Measurements from ENCODE around the gene ATP2B1.

Gene ATP2B1

DNA sequence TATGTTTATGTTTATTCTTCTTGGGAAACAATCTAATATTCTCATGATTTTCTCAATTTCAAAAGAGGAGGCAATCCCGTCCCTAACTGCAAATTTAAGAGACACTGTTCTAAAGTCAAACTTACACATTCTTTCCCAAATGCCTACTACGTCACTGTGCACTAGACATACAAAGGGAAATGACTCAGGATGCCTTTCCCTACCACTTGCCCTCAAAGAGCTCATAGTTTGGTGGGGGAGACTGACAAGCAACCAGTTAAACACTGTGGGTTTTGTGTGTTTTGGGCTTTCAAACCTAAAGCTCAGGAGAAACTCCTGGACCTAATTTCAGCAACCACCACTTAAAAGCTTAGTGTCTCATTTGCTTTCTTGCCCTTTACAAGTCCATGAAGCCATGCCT is 58.4 kb downstream of the ATP2B1 start:
- no peak for DNase-seq

DNA sequence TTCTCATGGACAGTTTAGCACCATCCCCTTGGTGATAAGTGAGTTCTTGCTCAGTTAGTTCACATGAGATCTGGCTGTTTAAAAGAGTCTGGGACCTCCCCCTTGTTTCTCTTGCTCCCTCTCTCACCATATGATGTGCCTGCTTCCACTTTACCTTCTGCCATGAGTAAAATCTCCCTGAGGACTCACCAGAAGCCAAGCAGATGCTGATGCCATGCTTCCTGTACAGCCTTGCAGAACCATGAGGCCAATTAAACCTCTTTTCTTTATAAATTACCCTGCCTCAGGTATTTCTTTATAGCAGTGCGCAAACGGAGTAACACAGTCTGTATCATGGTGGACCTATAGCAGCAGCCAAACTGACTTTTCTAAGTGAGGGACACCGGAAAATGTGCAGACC is 58.8 kb downstream of the ATP2B1 start:
- DNase-seq, result no peak

DNA sequence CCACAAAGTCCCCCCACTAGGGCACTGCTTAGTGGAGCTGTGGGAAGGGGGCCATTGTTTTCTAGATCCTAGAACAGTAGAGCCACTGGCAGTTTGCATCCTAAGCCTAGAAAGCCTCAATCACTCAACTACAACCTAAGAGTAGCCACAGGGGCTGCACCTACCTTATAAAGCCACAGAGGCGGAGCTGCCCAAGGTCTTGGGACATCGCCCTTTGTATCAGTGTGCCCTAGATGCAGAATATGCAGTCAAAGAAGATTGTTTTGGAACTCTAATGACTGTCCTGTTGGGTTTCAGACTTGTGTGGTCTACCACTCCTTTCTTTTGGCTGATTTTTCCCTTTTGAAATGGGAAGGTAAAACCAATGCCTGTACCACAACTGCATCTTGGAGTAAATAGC is 59.5 kb downstream of the ATP2B1 start:
- no peak for DNase-seq

DNA sequence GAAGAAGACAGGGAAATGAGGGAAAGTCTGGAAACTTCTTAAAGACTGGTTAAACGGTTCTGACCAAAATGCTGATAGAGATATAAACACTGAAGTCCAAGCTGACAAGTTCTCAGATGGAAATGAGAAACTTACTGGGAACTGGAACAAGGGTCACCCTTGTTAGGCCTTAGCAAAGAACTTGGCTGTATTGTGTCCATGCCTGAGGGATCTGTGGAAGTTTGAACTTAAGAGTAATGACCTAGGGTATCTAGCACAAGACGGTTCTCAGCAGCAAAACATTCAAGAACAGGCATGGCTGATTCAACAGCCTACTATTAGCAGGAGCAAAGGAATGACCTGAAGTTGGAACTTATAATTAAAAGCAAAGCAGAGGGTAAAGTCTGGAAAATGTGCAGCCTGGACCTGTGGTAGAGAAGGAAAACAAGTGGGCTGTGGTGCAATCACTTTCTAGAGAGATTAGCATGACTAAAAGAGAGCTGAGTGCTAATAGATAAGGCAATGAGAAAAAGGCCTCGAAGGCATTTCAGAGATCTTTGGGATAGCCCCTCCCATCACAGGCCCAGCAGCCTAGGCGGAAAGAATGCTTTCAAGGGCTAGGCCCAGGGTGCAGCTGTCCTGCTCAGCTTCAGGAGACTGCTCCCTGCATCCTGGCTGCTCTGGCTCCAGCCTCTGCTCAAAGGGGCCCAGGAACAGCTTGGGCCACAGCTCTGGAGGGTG is 60.3 kb downstream of the ATP2B1 start:
- DNase-seq, result no peak

DNA sequence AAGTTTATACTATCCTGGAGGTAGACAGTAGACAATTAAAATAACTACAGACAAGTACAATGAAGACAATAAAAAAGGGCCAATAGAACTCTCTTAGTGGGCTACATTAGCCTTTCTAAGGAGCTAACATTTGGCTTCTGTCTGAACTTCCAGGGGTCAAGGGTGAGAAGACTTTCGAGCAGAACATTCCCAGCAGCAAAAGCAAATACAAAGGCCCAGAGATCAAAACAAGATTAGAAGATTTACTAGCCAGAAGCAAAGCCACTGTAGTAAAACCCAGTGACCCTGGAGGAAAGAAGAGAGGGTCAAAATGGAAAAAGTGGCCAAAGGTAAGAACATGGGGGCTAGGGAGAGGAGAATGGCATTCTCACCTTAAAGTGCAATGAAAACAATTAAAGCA is 63.2 kb downstream of the ATP2B1 start:
- DNase-seq, result no peak

DNA sequence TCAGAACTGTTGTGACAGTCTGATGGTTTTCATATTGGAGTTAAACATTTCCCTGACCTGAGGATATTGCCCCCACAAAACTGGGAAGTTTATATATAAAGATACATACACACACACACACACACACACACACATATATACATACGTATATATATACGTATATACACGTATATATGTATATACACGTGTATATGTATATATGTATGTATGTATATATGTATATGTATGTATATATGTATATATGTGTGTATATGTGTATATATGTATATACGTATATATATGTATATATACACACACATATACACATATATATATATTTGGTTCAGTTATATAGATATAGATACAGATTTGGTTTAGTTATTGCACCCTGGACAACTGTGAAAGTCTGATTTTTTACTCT is 65.7 kb downstream of the ATP2B1 start:
- DNase-seq, result no peak

DNA sequence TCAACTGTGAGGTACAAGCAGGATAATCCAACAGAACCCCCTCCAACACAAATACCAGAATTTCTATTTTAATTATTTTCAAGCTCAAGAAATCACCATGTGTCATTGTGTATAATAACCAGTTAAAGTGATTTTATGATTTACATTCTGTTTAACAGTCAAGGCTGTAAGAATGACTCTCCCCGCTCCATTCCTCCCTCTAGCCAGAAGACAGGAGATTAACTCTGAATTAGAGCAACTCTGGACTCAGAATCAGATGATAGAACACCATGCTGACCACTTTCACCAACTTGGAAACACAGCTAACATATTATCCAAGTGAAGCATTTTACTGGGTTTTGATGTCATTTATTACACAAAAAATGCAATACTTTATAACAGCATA is 71.9 kb downstream of the ATP2B1 start:
- no peak for DNase-seq

DNA sequence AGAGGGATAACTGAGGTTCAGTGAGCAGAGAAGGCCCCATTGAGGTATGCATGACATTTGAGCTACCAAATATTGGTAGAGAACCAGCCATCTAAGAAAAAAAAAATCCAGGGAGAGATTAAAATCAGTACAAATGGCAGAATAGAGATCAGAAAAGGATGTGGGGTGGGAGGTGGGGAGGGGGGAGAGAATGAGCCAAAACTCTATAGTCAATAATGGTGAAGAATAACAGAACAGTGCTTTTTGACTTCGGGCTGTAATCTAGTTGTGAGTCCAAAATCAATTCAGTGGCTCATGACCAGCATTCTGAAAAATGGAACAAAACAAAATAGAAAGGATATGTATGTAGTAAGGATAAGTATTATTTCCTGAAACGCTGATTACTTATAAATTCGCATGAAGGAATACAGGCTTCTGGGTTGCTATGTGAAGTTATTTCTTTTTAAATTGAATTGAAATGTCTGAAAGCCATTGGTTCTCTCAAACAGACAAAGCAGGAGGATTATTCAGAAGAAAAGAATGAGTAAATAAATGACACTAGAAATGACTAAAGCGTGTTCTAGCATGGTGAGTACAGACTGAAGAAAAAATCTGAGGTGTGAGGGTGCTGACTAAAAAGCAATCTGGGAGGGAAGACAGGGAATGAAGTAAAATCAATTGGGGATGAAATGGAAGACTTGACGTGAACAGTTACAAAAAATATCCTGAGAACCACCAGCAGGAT is 72.4 kb downstream of the ATP2B1 start:
- DNase-seq, result no peak

DNA sequence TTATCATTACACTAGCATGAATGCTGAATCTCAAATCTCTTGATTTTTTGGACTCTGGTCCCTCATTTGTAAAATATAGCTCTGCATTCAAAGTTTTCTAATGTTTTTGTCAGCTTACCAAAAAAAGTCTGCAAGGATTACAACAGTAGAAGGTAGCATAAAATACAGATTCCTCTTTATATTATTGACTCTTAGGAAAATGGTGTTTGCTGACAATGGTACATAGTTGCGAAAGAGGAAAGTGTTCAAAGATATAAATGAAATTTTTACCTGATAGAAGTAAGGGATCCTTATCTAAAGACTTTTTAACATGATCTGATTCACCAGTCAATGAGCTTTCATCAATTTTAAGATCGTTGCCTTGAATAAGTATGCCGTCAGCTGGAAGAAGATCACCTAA is 74.1 kb downstream of the ATP2B1 start:
- no peak for DNase-seq

DNA sequence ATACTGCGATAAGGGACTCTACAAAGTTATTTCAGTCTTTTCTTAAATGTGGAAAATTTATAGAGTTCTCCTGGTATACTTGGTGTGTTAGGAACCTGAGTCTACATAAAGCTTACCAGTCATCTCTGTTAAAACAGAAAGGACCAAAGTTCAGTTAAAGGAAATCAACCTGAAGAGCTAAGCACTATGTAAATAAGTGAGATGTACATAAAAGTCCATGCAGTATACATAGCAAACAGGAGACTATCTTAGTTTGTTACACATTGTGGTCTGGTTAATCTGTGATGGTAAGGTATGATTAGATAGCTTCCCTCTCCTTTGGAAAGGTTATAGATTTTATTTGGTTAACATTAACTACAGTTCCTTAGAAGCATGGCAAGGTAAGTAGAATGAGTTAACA is 75.9 kb downstream of the ATP2B1 start:
- DNase-seq, result no peak

DNA sequence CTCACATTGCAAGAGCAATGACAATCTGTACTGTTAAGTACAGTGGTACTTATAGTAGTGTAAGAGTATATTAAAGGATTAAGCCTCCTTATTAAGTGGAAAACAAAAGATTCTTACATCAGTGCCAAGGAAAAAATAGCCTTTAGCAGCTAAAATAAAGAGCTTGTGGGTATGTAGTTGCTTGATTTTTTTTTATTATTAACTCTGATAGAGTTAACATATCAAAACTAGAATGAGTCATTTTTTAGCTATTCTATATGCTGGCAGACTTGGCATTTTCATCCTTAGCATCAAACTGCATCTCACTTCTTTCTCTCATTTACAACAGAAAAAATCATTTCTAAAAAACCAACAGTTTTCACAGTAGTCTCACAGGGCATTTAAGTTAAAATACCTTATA is 86.5 kb downstream of the ATP2B1 start:
- DNase-seq, result no peak

DNA sequence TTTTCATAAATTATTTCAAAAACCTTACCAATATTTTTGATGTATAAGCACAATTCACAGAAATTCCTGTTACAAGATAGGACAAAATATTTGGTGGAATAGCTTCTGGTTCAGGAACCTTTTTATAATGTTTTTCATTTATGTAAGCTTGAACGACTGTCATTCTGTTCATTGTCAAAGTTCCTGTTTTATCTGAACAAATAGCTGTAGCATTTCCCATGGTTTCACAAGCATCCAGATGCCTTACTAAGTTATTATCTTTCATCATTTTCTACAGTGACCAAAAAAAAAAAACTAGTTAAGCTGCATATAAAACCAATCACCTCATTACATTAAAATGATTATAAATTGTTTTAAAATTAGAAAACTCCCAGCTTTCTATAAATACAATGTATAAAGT is 87.1 kb downstream of the ATP2B1 start:
- no peak for DNase-seq

DNA sequence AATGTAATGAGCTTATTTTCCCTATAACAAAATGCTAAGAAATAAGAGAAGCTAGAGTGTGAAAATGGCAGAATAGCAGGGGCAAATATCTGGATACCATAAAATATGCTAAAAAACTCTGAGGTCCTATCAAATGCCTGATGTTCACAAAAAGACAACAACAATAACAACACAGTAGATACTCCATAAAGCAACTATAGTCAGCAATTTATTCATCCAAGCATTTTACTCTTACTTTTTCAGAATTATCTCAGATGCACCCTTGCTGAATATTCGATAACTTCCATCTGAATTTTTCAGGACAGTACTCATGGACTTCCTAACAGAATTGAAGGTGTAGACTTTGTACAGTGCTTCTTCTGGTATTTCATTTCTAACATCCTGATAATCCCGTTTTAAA is 88.9 kb downstream of the ATP2B1 start:
- DNase-seq, result no peak

DNA sequence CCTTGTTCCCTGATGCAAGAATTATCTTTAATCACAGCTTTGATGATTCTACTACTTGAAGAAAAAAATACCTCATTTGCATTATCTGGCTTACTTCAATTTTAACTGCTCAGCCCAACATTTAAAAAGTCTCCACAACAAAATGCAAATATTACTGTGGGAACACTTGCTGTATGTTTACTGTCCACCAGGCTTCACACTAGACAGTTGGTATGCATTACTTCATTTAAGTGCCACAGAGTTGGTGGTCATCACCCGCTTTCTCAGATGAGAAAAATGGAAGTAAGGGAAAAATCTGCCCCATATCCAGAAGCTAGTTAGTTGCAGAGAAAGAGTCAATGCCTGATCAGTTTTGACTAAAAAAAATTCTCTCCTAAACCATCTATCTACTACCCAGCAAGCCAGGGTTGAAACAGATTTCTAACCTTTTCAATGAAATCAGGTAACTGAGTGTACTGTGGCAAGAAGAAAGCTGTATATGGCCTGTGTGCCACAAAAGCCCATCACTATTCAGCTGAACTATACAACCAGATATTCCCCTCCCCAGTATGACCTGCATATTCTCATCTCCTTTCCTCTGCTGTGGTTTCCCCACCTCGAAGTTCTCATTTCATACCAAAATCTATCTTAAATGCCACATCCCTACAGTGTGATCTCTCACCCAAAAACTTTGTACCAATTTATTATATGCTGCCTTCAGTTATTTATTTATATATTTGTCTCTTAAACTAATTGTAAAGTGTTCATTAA is 90.3 kb downstream of the ATP2B1 start:
- no peak for DNase-seq

DNA sequence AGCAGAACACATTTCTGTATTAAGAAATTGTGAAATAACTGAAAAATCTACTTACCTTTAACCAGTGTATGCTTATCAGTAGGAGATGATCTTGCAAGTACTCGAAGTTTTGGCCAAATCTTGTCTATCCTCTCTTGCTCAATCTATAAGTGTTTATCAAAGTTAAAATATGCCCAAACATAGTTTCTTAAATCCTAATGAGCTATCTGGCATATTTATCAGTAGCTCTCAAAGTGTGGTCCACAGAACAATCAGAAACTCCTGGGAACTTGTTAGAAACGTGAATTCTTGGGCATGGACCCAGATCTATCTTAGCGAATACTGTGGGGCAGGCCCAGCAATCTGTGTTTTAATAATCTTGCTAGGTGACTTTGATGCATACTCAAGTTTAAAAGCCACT is 98.3 kb downstream of the ATP2B1 start:
- no peak for DNase-seq

DNA sequence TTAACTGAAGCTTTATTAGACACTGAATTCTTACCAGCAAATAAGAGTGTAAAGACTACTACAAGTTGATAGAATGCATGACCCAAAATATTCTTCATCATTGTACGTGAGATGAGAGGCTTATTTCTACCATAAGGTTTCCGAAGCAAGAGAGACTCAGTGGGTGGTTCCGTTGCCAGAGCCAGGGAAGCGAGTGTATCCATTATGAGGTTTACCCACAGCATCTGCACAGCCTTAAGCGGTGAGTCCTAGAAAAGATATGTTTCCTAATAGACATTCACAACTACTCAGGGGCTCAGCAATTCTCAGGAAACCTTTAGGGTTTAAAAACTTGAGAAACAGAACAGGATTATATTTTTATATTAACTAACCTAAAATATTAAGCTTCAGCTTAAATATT is 105.0 kb downstream of the ATP2B1 start:
- DNase-seq, result no peak

DNA sequence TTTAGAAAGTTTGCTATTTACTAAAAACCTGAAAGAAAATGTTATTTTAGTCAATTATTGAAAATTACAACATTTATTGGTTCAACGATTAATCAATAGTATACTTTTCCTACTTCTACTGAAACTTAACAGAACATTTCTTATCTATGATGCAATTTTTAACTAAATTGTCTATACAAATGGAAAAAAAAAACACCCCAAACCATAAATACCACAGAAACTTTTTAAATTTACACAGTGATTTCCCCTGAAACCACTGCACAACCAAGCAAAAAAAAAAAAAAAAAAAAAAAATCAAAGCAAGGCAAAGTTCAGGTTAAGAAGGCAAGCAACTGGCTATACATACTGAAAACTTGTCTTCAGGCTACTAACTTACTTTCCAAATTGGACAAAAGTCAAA is 110.9 kb downstream of the ATP2B1 start:
- DNase-seq, result no peak

DNA sequence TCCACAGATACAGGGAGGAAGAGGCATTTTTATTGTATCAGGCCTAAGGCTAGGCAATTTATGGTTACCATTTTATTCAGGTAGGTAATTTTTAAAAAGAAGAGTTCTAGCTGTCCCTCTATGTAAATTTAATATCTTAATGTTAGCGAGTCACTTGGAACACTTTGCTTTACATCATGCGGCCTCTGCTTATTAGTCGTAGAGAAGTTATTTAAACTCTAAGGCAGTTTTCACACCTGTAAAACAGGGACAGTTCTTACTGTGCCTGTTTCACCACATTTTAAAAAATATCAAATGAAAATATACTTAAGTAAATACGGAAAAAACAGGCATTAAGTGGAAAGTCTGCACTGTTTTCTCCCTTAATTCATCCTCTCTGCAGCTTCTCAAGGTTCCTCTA is 111.4 kb downstream of the ATP2B1 start:
- no peak for DNase-seq

DNA sequence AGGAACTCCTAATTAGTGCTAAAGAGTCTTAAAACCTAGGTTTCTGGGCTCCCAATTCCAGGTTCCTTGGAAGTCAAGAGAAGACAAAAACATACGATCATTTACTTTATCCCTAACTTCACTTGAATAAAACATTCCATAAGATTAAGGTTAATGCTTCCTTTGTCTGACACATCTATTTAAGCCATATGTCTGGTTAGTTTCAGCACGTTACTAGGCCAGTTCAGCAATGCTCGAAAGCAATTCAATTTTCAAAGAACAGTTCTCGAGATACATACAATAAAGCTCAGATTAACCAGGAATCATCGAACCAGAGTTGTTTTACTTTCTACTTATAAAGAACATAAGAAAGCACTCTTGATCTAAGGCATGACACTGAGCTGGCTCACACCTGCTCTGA is 114.8 kb downstream of the ATP2B1 start:
- DNase-seq, result no peak

DNA sequence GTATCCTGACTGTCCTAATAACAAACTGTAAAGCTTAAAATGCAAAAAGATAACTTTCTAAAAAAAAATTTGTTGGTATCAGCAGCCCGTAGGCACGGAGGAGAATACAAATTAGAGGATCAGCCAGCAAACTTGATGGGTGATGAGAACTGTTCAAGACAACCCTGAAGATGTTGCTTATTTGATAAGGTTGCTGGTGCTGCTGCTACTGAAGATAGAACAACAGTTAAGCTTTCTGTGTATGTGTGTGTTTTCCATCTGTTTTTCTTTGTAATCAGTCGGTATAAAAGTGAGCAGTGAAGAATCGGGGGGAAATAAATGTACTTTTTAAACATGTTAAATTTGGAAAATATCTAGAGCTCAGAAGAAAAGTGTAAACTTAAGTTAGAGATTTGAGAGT is 115.4 kb downstream of the ATP2B1 start:
- no peak for DNase-seq

DNA sequence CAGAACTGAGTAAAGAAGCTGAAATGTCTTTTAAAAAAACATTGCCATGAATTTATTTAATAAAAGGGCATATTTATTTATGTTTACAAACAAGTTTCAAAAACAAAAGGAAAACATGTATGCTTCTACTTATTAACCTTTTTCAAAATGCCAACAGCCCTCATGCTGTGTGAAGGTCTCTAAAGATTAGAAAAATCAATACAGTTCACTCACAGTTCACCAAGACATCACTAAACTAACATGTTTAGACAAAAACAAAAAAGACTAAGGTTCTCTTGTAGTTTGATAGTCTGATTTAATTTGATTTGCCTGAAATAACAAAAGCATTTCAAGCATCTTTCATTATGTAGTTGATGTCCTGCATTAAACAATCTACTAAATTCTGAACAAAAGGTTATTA is 118.9 kb downstream of the ATP2B1 start:
- no peak for DNase-seq

DNA sequence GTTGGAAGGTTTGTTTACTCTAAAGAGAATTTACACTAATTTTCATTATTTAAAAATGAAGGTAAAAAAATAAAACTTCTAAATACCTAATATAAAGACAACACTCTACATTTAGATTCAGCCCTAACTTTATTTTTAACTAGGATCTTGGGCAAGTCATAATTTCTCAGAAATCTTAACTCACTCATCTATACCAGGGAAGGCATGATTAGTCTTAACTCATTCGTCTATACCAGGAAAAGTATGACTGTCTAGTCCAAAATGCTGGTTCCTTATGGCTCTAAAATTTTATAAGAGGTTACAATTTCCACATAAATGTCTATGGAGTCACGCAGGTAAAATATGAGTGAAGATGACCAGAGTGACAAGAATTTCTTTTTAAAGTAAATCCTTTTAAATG is 130.1 kb downstream of the ATP2B1 start:
- no peak for DNase-seq

DNA sequence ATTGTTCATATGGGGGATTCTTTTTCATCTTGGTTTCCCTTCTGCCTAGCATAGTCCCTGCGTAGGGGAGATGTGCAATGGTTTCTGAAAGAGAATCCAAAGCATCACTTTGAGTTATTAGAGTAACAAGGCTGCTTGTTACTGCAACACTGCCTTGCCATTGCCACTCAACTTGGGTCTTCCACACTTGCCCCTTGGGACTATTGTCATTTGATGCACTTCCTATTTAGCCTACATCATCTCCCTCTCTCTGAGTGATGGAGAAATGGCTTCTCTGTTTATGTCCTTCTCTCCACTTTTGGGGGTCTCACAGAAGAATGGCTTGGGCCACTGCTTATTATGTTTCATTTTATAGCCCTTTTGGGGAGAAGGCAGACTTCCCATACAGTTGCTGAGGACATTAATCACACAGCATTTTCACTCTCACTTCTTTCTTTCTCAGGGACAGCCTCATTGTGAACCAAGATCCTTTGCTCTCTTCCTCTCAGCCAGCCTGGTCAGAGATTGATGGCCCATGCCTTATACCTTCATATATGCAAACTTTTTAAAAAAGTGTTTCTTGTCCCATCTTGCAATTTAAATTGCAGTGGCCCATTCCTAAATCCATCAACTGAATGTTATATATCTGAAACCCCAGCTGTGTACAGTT is 131.9 kb downstream of the ATP2B1 start:
- no peak for DNase-seq

DNA sequence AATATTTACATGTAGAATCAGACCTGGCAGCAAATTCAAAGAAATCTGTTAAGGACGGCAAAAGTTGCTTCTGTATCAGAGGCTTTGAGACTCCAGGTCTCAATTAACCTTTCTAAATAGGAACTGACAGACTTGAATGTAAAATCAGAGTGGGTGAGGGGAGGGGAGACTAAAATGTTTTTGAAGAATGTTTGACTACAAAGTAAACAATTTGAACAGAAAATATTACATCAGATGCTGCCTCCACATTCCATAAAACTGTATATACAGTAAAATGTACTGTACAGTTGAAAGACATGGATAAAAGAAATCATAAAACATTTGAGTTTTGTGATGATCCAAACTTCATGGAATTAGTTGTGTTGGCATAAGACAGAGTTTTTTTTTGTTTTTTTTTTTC is 133.3 kb downstream of the ATP2B1 start:
- DNase-seq, result peak; percentile 39
